ENCODE measurements around the gene NXPE3.
"Not testable (repeated sequence)": the region's sequence is repeated elsewhere in the genome, so short reads cannot be mapped to it uniquely, and the experiment has no call there.

The NXPE3 gene

DNA sequence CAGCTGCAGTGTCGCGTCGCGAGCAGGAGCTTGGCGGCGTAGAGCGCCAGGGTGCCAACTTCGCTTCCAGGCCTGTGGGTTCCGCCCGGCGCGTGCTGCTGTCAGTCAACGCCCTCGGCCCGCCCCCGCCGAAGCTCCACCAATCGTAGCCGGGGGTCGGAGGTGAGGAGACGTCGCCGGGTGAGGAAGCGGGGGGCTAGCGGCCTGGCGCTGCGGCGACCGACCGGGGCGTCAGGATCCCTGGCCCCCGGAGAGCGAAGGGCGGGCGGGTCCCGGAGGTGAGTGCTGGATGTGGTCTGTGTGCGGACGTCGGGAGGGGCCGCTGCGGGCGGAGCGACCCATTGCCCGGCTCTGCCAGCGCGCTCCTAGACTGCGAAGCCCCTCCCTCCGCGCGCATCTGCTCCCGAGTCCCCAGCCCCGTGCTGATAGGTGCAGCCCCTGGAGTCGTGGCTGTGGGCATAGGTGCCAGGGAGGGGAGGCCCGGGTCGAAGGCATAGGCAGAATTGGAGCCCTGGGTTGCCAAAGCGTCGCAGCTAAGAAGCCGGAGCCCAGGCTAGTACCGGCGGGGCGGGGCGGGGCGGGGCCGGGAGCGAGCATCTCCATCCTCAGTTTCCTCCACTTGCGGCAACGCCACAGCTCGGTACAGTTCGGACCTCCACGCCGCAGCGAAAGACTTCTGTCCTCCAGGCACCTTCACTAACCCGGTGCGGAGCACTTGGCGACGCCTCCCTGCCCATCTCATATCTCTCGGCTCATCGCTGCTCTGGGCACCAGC lies at the start of gene NXPE3:
Gene NXPE3 (plus strand): TSS at position 165 of the 775 bp plus-strand sequence. CDS start 6,386 bp downstream, outside the sequence.
- DNase-seq (ENCODE audit: low read depth), result peak; percentile 52

DNA sequence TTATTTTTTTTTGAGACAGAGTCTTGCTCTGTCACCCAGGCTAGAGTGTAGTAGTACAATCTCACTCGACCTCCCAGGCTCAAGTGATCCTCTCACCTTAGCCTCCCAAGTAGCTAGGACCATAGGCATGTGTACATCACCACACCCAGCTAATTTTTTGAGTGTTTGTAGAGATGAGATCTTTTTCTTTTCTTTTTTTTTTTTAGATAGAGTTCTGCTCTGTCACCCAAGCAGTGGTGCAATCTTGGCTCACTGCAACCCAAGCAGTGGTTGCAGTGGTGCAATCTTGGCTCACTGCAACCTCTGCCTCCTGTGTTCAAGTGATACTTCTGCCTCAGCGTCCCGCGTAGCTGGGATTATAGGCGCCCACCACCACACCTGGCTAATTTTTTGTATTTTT lies 49.4 kb upstream of the NXPE3 start:
- DNase-seq (ENCODE audit: low read depth), result no peak

DNA sequence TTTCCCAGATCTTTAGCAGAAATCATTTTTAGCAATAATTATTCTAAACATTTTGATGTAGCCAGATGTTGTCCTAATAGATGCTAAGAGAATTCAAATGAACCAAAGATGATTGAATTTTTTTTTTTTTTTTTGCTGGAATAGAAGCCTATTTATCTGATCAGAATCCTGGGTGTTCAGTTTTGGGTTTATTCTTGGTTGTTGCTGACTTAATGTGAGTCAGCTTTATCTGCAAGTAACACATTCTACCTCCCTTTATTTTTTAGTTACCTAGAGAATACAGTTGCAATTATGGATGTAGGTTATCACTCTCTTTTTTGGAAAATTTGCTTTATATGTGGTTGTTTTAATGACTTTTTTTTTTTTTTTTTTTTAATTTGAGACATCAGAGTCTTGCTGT lies 48.2 kb upstream of the NXPE3 start:
- DNase-seq (ENCODE audit: low read depth), result no peak

DNA sequence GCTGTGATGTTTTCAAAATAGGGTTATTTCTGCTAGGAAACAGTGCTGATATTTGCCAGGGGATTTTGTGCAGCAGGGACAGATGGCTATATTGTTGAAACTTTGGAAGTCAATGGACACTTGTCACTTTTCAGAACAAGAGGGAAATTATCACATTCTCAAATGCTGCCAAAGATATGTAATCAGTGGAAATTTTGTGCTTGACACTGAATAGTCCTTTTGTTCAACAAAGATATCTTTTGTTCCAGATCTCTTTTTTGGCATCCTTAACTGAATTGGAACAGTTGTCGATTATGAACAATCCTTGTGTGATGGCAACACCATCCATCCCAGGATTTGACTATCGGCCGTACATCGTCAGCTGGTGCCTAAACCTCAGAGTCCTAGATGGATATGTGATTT lies 46.8 kb upstream of the NXPE3 start:
- no peak for DNase-seq (ENCODE audit: low read depth)

DNA sequence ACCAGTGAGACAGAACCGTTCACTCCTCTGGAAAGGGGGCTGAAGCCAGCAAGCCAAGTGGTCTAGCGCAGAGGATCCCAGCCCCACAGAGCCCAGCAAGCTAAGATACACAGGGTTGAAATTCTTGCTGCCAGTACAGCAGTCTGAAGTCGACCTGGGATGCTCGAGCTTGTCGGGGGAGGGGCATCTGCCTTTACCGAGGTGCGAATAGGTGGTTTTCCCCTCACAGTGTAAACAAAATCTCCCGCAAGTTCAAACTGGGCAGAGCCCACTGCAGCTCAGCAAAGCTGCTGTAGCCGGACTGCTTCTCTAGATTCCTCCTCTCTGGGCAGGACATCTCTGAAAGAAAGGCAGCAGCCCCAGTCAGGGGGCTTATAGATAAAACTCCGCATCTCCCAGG lies 43.2 kb upstream of the NXPE3 start:
- DNase-seq (ENCODE audit: low read depth), result no peak

DNA sequence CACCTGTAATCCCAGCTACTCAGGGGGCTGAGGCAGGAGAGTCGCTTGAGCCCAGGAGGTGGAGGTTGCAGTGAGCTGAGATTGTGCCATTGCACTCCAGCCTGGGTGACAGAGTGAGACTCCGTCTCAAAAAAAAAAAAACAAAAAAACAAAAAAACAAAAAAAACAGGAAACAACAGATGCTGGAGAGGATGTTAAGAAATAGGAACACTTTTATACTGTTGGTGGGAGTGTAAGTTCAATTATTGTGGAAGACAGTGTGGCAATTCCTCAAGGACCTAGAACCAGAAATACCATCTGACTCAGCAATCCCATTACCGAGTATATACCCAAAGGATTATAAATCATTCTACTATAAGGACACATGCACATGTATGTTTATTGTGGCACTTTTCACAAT lies 37.1 kb upstream of the NXPE3 start:
- not testable (repeated sequence) for DNase-seq (ENCODE audit: low read depth)

DNA sequence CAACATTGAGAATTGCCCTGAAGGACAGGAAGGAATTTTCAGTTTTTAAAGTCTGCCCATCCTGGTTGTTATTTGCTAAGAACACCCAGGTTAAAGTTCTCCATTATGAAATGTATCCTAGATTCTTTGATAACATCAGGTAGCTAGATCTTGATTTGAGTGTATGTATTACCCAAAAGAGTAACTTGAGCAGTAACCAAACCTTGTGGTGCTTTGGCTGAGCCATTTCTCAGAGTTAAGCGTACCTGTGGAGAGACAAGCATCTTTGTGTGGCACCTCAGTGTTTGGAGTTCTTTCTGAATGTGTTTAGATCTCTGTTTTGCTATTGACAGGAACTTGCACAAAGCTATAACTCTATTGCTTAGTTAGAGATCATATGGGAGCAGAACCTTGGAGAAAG lies 34.2 kb upstream of the NXPE3 start:
- no peak for DNase-seq (ENCODE audit: low read depth)

DNA sequence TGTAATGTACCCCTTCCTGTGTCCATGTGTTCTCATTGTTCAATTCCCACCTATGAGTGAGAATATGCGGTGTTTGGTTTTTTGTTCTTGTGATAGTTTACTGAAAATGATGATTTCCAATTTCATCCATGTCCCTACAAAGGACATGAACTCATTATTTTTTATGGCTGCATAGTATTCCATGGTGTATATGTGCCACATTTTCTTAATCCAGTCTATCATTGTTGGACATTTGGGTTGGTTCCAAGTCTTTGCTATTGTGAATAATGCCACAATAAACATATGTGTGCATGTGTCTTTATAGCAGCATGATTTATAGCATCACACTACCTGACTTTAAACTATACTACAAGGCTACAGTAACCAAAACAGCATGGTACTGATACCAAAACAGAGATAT lies 33.1 kb upstream of the NXPE3 start:
- DNase-seq (ENCODE audit: low read depth), result not testable (repeated sequence)

DNA sequence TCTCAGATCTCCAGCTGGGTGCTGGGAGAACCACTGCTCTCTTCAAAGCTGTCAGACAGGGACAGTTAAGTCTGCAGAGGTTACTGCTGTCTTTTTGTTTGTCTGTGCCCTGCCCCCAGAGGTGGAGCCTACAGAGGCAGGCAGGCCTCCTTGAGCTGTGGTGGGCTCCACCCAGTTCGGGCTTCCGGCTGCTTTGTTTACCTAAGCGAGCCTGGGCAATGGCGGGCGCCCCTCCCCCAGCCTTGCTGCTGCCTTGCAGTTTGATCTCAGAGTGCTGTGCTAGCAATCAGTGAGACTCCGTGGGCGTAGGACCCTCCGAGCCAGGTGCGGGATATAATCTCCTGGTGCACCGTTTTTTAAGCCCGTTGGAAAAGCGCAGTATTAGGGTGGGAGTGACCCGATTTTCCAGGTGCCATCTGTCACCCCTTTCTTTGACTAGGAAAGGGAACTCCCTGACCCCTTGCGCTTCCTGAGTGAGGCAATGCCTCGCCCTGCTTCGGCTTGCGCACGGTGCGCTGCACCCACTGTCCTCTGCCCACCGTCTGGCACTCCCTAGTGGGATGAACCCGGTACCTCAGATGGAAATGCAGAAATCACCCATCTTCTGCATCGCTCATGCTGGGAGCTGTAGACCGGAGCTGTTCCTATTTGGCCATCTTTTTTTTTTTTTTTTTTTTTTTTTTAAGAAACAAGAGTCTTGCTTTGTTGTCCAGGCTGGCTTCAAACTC lies 25.5 kb upstream of the NXPE3 start:
- DNase-seq (ENCODE audit: low read depth), result not testable (repeated sequence)

DNA sequence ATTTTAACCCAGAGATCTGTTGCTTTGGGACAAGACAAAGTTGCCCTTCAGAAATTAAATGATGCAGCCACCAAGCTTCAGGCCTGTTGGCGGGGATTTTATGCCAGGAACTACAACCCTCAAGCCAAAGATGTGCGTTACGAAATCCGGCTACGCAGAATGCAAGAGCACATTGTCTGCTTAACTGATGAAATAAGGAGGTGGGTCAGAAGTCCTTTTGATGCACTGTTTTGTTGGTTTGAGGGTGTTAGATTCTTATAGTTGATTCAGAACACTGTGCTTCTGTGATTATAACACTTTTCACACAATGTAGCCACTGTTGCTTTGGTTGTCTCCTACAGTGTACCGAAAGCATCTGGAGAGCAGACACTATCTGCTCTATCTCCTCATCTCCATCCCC lies 20.8 kb upstream of the NXPE3 start:
- DNase-seq (ENCODE audit: low read depth), result no peak

DNA sequence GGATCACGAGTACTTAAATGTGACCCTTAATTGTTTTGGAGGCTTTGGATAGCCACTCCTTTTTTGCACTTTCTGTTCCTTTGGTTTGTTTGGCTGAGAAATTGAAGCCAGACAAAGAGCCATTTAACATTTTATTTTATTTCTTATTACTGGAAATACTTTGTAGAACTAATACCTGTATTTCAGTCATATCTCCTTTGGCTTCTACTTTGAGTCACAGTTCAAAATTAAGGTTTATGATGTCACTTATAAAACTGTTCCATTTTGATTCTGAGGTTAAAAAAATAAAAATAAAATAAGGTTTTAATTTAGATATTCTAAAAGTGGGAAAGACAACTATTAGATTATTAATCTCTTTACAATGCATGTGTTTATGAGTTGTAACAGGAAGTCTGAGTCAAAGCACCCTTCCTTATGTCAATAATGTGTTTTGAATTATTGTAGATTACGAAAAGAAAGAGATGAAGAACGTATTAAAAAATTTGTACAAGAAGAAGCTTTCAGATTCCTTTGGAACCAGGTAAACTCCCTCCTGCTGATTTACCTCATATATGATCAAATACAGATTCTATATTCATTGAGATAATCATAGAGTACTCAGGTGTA lies 16.9 kb upstream of the NXPE3 start:
- DNase-seq (ENCODE audit: low read depth), result no peak

DNA sequence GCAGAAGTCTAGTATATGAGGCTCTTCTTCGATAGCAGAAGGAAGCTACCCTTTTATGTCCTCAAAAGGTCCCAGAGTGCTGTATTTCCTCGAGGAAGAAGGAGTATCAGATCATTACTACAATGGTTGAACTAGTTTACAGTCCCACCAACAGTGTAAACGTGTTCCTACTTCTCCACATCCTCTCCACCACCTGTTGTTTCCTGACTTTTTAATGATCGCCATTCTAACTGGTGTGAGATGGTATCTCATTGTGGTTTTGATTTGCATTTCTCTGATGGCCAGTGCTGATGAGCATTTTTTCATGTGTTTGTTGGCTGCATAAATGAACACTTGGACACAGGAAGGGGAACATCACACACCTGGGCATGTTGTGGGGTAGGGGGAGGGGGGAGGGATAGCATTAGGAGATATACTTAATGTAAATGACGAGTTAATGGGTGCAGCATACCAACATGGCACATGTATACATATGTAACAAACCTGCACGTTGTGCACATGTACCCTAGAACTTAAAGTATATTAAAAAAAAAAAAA lies 1.2 kb upstream of the NXPE3 start:
- not testable (repeated sequence) for DNase-seq (ENCODE audit: low read depth)

DNA sequence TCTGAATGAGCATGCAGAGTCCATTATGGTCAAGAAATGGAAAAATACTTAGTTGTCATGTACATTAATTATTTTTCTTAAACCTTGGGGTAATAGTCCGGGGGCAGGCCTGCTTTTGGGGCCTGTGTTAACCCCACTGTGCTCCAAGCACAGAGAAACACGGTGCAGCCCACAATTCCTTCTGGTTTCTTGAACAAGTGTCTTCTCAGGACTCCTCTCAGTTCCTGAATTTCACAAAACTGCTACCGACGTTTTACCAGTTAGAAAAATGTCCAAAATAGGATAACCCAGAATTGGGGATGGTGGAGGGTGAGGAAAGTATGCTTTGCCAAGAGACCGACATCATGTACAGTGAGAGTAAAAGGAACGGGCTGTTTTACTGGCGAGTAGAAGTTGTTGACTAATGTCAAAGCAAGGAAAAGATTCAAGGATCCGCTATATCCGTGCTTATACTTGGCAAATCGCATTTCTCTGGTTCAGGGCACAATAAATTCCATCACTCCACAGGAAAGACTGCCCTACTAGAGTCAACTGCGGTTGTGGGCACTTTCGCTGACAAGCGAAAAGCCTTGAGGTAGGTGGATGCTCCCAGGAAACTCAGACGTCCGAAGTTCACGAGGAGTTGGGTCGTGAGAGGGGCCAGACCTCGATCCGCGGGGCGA lies 495 bp upstream of the NXPE3 start:
- DNase-seq (ENCODE audit: low read depth), result no peak

DNA sequence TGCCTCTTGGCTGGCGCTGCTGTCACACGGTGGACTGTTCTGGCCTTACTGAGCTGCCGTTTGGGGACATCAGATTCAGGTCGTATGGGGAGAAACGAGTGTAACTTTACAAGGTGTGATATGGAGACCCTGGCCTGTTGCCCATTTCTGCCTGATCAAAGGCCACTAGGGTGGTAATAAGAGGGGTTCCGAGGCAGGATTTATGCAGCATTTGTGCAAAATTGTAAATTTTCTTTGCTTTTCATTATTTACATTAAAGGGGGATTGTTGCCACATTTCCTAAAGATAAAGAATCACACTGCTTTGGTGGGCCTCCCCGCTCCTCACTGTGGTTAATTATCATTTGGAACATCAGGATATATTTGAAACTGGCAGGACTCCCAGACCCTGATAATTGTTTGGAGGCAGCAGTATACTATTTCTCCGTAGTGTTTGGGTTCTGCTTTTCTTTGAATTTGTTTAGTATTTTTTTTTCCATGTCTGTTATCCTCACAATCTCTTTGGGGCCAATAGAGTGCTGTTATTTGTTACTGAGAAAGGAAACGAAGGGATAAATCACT lies 891 bp downstream of the NXPE3 start:
- DNase-seq (ENCODE audit: low read depth), result no peak

DNA sequence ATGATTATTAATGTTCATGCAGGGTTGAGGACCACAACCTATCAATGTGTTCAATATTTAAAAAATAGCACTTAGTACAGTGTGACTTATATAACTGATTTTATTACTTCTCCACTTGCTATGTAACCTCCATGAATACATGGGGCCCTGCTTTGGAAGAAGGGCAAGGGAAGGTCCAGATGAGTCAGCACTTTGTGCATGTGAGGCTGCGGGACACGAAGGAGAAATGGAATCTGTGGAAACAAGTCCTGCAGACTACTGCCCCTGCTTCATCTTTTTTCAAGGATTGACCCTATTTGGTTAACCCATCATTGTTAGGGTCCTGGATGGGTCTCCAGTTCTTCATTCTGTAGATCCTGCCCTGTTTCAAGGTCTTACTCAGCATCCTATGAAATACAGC lies 1.6 kb downstream of the NXPE3 start:
- DNase-seq (ENCODE audit: low read depth), result peak; percentile 65

DNA sequence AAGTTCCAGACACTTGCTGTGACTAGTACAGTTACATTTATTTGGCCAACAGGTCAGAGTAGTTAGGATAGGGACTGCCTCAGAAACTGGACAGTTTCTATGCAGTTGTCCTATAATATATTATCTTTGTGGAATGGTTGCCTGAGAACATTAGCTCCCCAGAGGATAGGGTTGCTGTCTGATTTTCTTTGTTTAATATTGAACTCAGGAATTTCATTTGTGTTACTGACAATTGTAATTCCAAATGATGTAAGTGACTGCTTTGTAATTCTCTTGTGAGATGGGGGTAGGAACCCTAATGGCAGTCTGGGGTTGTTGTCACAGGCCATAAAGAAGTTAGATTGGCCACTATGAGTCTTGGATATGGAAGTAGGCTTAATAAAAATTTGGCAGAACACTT lies 2.2 kb downstream of the NXPE3 start:
- no peak for DNase-seq (ENCODE audit: low read depth)

DNA sequence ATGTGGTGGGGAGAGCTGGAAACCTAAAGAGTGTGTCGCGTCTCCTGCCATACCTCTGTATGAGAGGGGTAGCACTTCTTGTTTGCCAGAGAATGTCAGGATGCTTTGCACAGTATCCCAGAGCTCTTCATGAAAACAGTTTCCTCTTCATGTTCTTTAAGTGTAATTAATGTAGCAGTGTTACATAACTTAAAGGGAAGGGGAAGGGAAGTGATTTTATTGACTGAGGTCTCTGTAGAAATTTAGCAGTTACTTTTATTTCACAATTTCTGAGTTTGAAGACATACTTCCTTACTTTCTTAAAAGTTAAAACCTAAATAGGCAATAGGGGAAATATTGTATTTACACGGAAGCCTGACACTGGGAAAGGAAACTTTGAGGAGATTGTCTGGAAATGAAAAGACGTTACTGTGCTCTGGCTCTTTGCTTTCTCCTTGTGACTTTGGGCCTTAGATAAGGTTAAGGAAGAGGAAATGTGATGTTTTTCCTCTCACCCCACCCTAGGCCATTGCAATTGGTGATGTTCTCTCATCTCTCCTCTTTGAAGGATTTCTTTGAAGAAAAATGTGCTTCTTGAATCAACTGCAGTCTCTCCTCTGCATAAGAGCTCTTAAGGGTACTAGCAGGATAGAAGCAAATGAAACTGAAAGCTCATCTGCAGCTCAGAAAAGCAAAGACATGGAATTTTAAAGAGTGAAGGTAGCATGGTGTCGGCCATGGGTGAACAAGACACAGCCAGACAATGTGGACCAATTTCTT lies 6.0 kb downstream of the NXPE3 start:
- no peak for DNase-seq (ENCODE audit: low read depth)

DNA sequence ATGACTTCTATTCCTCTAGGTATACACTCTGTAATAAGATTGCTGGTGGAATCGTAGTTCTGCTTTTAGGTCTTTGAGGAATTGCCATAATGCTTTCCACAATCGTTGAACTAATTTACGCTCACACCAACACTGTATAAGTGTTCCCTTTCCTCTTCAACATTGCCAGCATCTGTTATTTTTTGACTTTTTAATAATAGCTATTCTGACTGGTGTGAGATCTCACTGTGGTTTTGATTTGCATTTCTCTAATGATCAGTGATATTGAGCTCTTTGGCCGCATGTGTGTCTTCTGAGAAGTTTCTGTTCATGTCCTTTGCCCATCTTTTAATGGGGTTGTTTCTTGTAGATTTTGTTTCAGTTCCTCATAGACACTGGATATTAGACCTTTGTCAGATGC lies 12.8 kb downstream of the NXPE3 start:
- no peak for DNase-seq (ENCODE audit: low read depth)

DNA sequence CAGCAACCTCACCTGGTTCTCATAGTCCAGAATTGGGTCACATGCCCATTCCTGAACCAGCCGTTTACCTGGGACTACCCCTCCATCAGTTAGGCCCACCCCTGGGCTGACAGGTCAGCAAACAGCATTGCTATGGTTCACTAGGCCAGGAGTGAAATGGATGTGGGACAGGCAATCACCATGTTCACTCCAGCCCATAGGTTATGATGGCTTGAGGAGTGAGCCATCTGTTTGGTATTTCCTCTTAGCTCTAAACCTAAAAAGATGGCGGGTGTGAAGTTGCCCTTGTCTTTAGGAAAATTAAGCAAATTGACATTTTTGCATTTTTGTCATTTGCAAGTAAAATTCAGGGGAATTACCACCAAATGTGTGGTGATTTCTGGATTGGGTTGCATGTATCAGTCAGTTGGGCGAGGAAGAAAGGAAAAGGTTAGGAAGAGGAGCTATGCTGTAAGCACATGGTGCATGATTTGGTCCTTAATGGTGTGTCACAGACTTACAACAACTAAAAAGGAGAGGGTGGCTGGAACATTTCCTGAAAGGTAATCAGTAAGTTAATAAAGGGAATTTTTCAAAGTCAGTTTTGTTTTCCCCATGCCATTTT lies 17.2 kb downstream of the NXPE3 start:
- no peak for DNase-seq (ENCODE audit: low read depth)

DNA sequence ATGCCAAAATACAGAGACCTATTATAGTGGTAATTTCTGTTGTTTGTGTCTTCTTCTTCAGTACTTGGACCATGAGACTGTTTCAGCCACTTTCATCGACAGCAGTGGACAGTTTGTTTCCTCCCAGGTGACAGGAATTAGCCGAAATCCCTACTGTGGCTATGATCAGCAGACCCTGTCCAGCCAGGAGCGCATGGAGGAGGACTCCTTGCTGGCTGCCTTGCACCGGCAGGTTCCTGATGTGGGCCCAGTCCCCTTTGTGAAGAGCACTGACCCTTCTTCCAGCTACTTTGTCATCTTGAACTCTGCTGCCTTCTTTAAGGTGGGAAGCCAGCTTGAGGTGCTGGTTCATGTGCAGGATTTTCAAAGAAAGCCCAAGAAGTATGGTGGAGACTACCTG lies 22.2 kb downstream of the NXPE3 start:
- no peak for DNase-seq (ENCODE audit: low read depth)

DNA sequence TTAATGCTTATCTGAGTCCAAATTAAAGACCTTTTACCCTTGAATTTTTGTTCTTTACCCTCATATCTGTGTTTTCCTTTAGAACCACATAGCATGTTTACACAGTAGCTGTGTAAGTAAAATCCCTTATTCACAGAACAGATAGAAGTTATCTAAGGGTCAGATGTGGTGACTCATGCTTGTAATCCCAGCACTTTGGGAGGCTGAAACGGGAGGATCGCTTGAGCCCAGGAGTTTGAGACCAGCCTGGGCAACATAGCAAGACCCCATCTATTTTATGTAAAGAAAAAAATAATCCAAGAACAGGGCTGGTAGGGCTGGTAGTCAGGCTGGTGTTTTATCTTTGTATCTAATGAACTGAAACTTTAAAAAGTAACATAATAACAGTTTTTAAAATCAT lies 23.2 kb downstream of the NXPE3 start:
- no peak for DNase-seq (ENCODE audit: low read depth)
